Upper lobe of left lung (tissue), 4 donors: Measurements from ENCODE around the gene TTYH3.

Experiments
- CTCF ChIP-seq, 6 experiments: fragments of 450-650 bp in 4 of 6; fragments of 200-600 bp in 2 of 6; sonication (generic) in 2 of 6; IDR thresholded peaks; one replicate each; pipeline ENCODE4 v1.5.1; 2016 to 2019; ENCODE audit warnings: antibody characterized with exemption in 6 of 6
- POLR2AphosphoS5 ChIP-seq, 2 donors: sonication (generic); formaldehyde crosslinking; IDR thresholded peaks; one replicate each; pipeline ENCODE4 v1.5.1; 2017; ENCODE audit warnings: antibody characterized with exemption in 2 of 2

GRCh38 chr7:2640846-2641316, 9.1 kb downstream of the TTYH3 start:
- no peak for TF ChIP-seq CTCF (IDR thresholded peaks at IDR 0.05)
- no peak for TF ChIP-seq POLR2AphosphoS5 (IDR thresholded peaks at IDR 0.05)
